HUES6 (cell line): Measurements from ENCODE around the gene TRAPPC8.
"Not testable (repeated sequence)": the region's sequence is repeated elsewhere in the genome, so short reads cannot be mapped to it uniquely, and the experiment has no call there.

Experiments used
- H3K27ac ChIP-seq: 2 replicates; pipeline ENCODE4 v1.7.0; 2013; ENCODE audit warnings: low read depth, mild to moderate bottlenecking, low read length, inconsistent platforms
- H3K27me3 ChIP-seq: 2 replicates; pipeline ENCODE4 v1.6.1; 2013; ENCODE audit warnings: low read length; ENCODE audit not compliant: control insufficient read depth, insufficient read depth
- H3K36me3 ChIP-seq: 2 replicates; pipeline ENCODE4 v1.6.1; 2013; ENCODE audit warnings: low read length; ENCODE audit not compliant: control insufficient read depth, insufficient read depth
- H3K4me1 ChIP-seq: 2 replicates; pipeline ENCODE4 v1.6.1; 2013; ENCODE audit warnings: low read length; ENCODE audit not compliant: control insufficient read depth, insufficient read depth
- H3K4me3 ChIP-seq: 2 replicates; pipeline ENCODE4 v1.5.1; 2013; ENCODE audit warnings: low read depth, low read length
- H3K9ac ChIP-seq: one replicate; pipeline ENCODE4 v1.6.1; 2013; ENCODE audit warnings: mild to moderate bottlenecking, low read length
- H3K9me3 ChIP-seq: 2 replicates; pipeline ENCODE4 v1.6.1; 2013; ENCODE audit warnings: low read depth, low read length; ENCODE audit not compliant: control insufficient read depth, insufficient read depth

Gene TRAPPC8

DNA sequence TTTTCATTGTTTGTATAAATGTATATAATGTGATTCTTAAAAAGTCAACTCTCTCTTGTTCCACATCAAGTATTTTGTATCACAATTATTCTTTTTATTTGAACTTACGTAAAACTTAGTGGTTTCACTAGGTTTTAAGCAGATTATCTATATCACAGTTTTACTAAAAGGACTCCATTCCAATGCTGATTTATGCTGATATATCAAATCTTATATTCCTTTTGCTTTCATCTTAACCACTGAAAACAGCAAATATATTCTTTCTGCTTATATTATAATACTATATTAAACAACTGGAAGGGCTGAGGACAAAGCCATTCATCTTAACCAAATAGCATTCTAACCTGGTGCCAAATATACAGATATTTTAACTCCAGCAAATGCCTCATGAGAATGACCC, 24.2 kb downstream of the TRAPPC8 start:
- Histone ChIP-seq H3K9ac (no peak overlapping the region), H3K9me3 (no peaks in the 10 kb centered on the region), H3K27ac (no peak overlapping the region), H3K4me3 (no peak overlapping the region), H3K27me3 (no peaks in the 10 kb centered on the region), H3K36me3 (peaks cover 45% of the 10 kb centered on the region), H3K4me1 (no peaks in the 10 kb centered on the region)

DNA sequence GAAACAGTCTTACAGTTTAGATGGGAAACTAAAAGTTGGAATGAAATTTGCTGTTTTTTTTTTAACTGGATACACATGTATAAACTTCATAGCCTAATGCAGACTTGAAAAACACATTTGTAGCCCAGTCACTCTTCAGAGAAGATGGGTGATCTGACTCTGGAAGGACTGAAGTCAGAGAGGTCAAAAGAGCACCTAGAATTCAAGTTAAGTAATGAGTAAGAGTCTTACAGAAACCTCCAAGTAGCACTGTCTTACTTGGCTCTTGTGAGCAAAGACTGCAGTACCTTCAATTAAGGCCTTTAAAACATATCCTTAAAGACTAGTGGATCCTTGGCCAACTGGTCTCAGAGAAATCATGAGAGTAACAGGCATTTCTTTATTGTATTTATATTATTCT, 41.9 kb downstream of the TRAPPC8 start:
- Histone ChIP-seq H3K9ac (no peak overlapping the region), H3K27ac (no peak overlapping the region), H3K27me3 (no peaks in the 10 kb centered on the region), H3K4me3 (no peak overlapping the region), H3K4me1 (no peaks in the 10 kb centered on the region), H3K36me3 (peaks cover 90% of the 10 kb centered on the region), H3K9me3 (no peaks in the 10 kb centered on the region)

DNA sequence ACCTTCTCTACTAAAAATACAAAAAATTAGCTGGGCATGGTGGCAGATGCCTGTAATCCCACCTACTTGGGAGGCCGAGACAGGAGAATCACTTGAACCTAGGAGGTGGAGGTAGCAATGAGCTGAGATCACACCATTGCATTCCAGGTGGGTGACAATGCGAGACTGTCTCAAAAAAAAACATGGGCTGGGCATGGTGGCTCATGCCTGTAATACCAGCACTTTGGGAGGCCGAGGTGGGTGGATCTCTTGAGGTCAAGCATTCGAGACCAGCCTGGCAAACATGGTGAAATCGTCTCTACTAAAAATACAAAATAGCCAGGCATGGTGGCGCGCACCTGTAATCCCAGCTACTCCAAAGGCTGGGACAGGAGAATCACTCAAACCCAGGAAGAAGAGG, 43.2 kb downstream of the TRAPPC8 start:
- H3K9ac ChIP-seq, H3K27me3 ChIP-seq, H3K9me3 ChIP-seq, H3K4me3 ChIP-seq, H3K27ac ChIP-seq, H3K4me1 ChIP-seq: not testable (repeated sequence)
- H3K36me3 ChIP-seq = peaks cover 87% of the 10 kb centered on the region

DNA sequence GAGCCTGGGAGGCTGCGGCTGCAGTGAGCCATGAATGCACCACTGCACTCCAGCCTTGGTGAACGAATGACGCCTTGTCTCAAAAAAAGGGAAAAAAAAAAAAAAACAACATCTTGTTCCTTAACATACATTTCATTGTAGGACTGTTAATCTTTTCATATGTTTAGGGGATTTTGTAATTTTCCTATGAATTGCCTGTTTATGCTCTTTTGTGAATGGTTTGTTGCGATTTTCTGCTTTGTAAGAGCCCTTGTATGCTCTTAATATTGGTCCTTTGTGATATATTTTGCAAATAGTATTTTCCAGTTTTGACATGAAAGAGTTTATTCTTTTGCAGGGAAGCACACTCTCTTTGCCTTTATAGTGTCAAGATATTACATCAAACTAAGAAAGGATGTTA, 50.0 kb downstream of the TRAPPC8 start:
- Histone ChIP-seq H3K4me3 (no peak overlapping the region), H3K4me1 (no peaks in the 10 kb centered on the region), H3K27ac (no peak overlapping the region), H3K9ac (no peak overlapping the region), H3K36me3 (peaks cover 69% of the 10 kb centered on the region), H3K9me3 (no peaks in the 10 kb centered on the region), H3K27me3 (no peaks in the 10 kb centered on the region)

DNA sequence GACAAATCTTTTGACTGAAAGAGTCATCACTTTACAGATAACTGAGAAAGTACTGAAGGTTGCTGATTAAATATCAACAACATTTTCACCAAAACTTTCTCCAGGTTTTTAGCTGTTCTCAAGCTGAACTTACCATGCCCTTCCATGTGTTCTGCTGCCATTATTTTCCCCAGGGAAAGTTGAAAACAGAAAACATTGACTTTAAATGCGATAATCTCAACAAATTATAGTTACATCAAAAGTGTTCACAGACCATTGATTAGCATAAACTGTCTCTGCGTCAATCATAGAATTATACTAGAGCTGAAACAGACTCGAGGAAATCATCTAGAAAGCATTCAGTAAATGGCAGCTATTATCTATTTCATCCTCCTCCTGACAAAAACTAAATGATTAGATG, 51.4 kb downstream of the TRAPPC8 start:
- peaks cover 71% of the 10 kb centered on the region for H3K36me3 ChIP-seq
- no peaks in the 10 kb centered on the region for H3K4me1 ChIP-seq
- H3K9ac ChIP-seq = no peak overlapping the region
- H3K27ac ChIP-seq = no peak overlapping the region
- no peak overlapping the region for H3K4me3 ChIP-seq
- no peaks in the 10 kb centered on the region for H3K9me3 ChIP-seq
- H3K27me3 ChIP-seq = no peaks in the 10 kb centered on the region

DNA sequence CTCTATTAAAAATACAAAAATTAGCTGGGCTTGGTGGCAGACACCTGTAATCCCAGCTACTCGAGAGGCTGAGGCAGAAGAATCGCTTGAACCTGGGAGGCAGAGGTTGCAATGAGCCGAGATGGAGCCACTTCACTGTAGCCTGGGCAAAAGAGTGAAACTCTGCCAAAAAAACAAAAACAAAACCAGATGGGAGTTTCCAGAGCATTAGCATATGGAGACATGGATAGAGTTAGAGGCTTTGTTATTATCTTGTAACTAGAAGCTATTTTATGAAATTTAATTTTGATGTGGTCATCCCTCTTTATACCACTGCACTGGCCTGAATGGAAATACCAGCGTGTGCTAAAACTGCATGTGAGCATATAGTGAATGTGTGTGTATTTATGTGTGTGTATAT, 58.9 kb downstream of the TRAPPC8 start:
- no peaks in the 10 kb centered on the region for H3K9me3 ChIP-seq
- no peaks in the 10 kb centered on the region for H3K4me1 ChIP-seq
- H3K36me3 ChIP-seq = peaks cover 66% of the 10 kb centered on the region
- H3K4me3 ChIP-seq = no peak overlapping the region
- no peaks in the 10 kb centered on the region for H3K27me3 ChIP-seq
- no peak overlapping the region for H3K9ac ChIP-seq
- no peak overlapping the region for H3K27ac ChIP-seq

DNA sequence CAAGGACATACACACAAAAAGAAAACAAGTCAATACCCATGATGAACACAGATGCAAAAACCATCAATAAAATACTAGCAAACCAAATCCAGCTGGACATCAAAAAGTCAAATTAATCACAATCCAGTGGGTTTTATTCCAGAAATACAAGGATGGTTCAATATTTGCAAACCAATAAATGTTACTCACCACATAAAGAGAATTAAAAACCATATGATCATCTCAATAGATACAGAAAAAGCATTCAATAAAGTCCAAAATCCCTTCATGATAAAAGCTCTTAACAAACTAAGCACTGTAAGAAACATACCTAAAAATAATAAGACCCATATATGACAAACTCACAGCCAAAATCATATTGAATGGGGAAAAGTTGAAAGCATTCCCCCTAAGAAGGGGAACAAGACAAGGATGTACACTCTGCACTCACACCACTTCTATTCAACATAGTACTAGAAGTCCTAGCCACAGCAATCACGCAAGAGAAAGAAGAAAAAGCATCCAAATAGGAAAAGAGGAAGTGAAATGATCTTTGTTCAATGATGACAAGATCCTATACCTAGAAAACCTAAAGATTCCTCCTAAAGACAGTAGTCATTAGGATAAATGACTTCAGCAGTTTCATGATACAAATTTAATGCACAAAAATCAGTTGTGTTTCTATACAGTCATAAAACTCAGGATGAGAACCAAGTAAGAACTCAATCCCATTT, 62.6 kb downstream of the TRAPPC8 start:
- Histone ChIP-seq H3K36me3 (peaks cover 68% of the 10 kb centered on the region), H3K9ac (no peak overlapping the region), H3K27ac (no peak overlapping the region), H3K27me3 (no peaks in the 10 kb centered on the region), H3K4me1 (no peaks in the 10 kb centered on the region), H3K4me3 (no peak overlapping the region), H3K9me3 (no peaks in the 10 kb centered on the region)

DNA sequence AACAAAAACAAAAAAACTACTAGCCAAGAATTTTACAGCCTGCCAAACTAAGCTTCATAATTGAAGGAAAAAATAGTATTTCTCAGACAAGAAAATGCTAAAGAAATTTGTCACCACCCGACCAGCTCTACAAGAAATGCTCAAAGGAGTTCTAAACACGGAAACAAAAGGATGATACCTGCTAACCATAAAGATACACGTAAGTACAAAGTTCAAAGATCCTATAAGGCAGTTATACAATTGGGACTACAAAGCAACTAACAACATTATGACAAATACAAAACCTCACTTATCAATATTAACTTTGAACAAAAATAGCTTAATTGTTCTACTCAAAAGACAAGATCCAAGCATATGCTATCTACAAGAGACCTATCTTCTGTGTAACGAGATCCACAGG, 64.6 kb downstream of the TRAPPC8 start:
- Histone ChIP-seq H3K27ac (no peak overlapping the region), H3K4me3 (no peak overlapping the region), H3K9ac (no peak overlapping the region), H3K27me3 (no peaks in the 10 kb centered on the region), H3K4me1 (no peaks in the 10 kb centered on the region), H3K36me3 (peaks cover 71% of the 10 kb centered on the region), H3K9me3 (no peaks in the 10 kb centered on the region)

DNA sequence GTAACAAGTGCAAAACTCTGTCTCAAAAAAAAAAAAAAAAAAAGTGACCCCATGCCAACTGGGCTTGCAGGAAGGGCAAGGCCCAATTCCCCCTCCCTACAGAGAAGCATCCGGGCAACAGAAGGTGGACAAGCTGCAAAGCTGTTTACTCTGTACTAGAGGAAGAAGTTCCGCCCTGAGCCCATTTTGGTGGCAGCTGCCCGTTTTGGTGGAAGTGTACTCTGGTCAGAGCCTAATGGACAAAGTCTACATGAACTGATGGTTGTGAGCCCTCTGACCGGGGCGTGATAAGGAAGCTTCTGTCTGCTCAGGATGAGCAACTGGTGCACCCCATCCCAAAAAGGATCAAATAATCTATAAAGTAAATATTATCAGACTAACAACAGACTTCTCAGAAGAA, 65.0 kb downstream of the TRAPPC8 start:
- H3K9ac ChIP-seq = no peak overlapping the region
- H3K4me1 ChIP-seq = no peaks in the 10 kb centered on the region
- no peak overlapping the region for H3K27ac ChIP-seq
- no peaks in the 10 kb centered on the region for H3K27me3 ChIP-seq
- peaks cover 72% of the 10 kb centered on the region for H3K36me3 ChIP-seq
- no peak overlapping the region for H3K4me3 ChIP-seq
- H3K9me3 ChIP-seq = no peaks in the 10 kb centered on the region

DNA sequence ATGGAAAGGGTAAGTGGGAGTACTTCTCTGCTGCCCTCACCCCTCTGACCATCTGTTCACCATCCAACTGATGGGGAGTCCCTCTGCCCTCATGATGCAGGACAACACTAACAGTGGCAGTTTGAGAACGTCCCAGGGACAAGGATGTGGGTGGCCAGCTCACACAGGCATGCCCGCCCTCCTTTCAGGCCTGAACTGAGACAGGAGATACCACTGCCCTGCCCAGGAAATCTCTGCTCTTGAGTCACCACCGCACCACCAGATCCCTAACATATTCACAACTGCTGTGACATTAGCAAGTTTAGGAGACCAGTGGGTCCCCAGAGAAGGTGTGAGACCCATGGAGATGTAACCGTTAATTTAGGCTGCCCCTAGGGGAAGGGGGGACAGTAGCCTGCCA, 66.2 kb downstream of the TRAPPC8 start:
- Histone ChIP-seq H3K27ac (no peak overlapping the region), H3K9ac (no peak overlapping the region), H3K36me3 (peaks cover 69% of the 10 kb centered on the region), H3K27me3 (no peaks in the 10 kb centered on the region), H3K4me3 (no peak overlapping the region), H3K9me3 (no peaks in the 10 kb centered on the region), H3K4me1 (no peaks in the 10 kb centered on the region)

DNA sequence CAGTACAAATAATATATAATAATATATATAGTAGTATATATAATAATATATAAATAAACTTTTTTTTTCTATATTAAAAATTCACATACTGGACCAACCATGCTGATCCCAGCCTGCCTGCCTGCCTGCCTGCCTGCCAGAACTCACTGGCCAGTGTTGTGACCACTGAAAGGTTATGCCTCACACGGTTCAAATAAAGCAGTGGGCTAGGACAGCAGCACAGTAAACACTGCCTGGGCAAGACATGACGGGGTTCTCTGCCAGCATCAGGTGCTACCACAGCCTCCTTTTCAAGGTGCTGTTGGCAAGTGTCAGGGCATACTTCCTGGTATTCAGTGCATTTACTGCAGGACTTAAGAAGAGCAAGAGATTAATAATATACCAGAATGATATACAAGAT, 67.6 kb downstream of the TRAPPC8 start:
- Histone ChIP-seq H3K4me1 (no peaks in the 10 kb centered on the region), H3K4me3 (no peak overlapping the region), H3K27ac (no peak overlapping the region), H3K9ac (no peak overlapping the region), H3K9me3 (no peaks in the 10 kb centered on the region), H3K27me3 (no peaks in the 10 kb centered on the region), H3K36me3 (peaks cover 63% of the 10 kb centered on the region)

DNA sequence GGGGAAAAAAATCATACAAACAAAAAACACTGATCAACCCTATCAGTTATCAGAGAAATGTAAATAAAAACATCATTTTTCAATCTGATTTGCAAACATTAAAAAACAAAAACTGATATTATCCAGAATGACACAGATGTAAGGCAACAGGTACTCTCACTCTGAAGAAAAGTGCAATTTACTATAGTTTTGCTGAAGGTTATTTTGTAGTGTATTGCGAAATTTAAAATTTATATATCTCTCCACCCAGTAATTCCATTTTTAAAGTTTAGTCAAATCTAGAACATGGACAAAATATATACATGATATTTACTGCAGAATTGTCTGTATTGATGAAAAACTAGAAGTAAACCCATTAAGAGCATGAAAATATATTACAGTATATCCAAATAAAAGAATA, 79.8 kb downstream of the TRAPPC8 start:
- Histone ChIP-seq H3K4me3 (no peak overlapping the region), H3K9me3 (no peaks in the 10 kb centered on the region), H3K4me1 (no peaks in the 10 kb centered on the region), H3K9ac (no peak overlapping the region), H3K27me3 (no peaks in the 10 kb centered on the region), H3K27ac (no peak overlapping the region), H3K36me3 (peaks cover 74% of the 10 kb centered on the region)
